OCI-LY3 (cell line): Measurements from ENCODE around the gene CHRM4.

ENCODE experiments used
- CTCF ChIP-seq: fragments of 200-600, 300-600 bp; sonication (generic); IDR thresholded peaks from 2 replicates; pipeline ENCODE4 v1.5.1; 2014; ENCODE audit warnings: antibody characterized with exemption, low read length, low read depth
- EZH2phosphoT487 ChIP-seq: fragments of 200-600 bp; shearing (Covaris generic); IDR thresholded peaks from 2 replicates; pipeline ENCODE4 v1.6.1; 2018; ENCODE audit warnings: antibody characterized with exemption, mixed run types, low read depth

- TF ChIP-seq CTCF (no peak), EZH2phosphoT487 (no peak)
Measured at GRCh38 chr11:46378811-46379481, 12.6 kb downstream of the CHRM4 start.
